Endothelial cell (in vitro differentiated cells): ENCODE results near the gene TLE4. TPM values are rescaled to one million over a fixed set of nuclear protein-coding genes. Genes with fewer than 3 reads are reported as not detected.

Experiments
- DNase-seq: peaks from one replicate; pipeline ENCODE4 v3.0.0; 2021; ENCODE audit warnings: low spot score
- H3K27ac Mint-ChIP-seq: one replicate; pipeline ENCODE4 v1.8.0; 2021; ENCODE audit warnings: mixed read lengths, inconsistent platforms; ENCODE audit not compliant: unreplicated experiment
- H3K27me3 Mint-ChIP-seq: one replicate; pipeline ENCODE4 v1.8.0; 2021; ENCODE audit warnings: mild to moderate bottlenecking, moderate library complexity, mixed read lengths, inconsistent platforms; ENCODE audit not compliant: unreplicated experiment
- H3K36me3 Mint-ChIP-seq: one replicate; pipeline ENCODE4 v1.8.0; 2021; ENCODE audit warnings: mild to moderate bottlenecking, low read depth, mixed read lengths, inconsistent platforms; ENCODE audit not compliant: unreplicated experiment
- H3K4me1 Mint-ChIP-seq: one replicate; pipeline ENCODE4 v1.8.0; 2021; ENCODE audit warnings: mild to moderate bottlenecking, mixed read lengths, inconsistent platforms; ENCODE audit not compliant: unreplicated experiment
- H3K4me3 Mint-ChIP-seq: one replicate; pipeline ENCODE4 v1.8.0; 2021; ENCODE audit warnings: mild to moderate bottlenecking, mixed read lengths, inconsistent platforms; ENCODE audit not compliant: unreplicated experiment
- H3K9me3 Mint-ChIP-seq: one replicate; pipeline ENCODE4 v1.8.0; 2021; ENCODE audit warnings: mixed read lengths, inconsistent platforms; ENCODE audit not compliant: unreplicated experiment
- total RNA-seq: library from RNA; stranded (reverse); fragmentation: NEBNext Ultra II Directional; extraction: Animal tissue kit (Norgen Biotek cat#: 25700); gene quantifications from one replicate; pipeline ENCODE4 v1.2.1, GENCODE V29; 2021; ENCODE audit not compliant: unreplicated experiment
- TF ChIP-seq, protein P1 (sequence below): fragments of 200-600 bp; sonication (generic); IDR thresholded peaks from one replicate; pipeline ENCODE4 v1.5.0; 2021; ENCODE audit warnings: antibody characterized with exemption; ENCODE audit not compliant: unreplicated experiment

The TLE4 gene
- total RNA-seq, 1 donor from 2014 or later: 88.4 TPM

DNA sequence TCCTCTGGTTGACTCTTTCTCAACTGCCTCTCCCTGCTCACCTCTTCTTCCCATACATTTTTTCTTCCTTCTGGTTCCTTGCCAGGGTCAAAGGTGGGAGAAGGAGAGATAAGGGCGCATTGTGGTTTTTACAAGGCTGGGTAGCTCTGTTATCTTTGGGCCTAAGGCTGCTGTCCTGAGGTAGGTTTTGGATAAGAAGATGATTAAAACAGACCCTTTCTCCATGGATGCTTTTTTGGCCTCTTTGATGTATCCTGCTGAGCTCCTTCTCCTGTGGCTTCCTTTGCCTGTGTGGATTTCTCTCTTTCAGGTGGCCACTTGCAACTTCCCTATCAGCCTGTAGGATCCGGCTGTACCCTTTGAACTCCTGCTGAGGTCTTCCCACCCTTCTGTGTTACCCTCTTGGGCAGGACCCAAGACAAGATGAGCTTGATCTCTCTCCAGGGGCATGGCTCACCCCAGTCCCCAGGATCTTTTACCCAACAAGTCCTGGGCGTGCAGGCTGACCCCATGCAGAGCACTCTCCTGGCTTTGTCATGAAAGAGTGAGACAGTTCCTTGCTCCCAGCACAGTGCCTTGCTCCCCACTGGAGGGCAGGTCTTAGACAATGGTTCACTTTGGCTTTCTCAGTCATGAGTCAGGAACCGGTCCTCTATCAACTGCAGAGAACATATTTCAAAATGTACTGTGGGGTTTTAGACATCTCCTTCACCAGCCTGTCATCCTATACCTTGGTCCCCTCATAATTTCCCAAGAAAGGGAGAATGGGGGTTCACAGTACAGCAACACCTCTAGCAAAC, 197.9 kb downstream of the TLE4 start:
- no peak overlapping the region for H3K27ac Mint-ChIP-seq
- no peaks in the 10 kb centered on the region for H3K4me1 Mint-ChIP-seq
- H3K27me3 Mint-ChIP-seq: peaks cover 3% of the 10 kb centered on the region
- TF ChIP-seq, protein P1, sequence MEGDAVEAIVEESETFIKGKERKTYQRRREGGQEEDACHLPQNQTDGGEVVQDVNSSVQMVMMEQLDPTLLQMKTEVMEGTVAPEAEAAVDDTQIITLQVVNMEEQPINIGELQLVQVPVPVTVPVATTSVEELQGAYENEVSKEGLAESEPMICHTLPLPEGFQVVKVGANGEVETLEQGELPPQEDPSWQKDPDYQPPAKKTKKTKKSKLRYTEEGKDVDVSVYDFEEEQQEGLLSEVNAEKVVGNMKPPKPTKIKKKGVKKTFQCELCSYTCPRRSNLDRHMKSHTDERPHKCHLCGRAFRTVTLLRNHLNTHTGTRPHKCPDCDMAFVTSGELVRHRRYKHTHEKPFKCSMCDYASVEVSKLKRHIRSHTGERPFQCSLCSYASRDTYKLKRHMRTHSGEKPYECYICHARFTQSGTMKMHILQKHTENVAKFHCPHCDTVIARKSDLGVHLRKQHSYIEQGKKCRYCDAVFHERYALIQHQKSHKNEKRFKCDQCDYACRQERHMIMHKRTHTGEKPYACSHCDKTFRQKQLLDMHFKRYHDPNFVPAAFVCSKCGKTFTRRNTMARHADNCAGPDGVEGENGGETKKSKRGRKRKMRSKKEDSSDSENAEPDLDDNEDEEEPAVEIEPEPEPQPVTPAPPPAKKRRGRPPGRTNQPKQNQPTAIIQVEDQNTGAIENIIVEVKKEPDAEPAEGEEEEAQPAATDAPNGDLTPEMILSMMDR: no peak
- H3K36me3 Mint-ChIP-seq: no peaks in the 10 kb centered on the region
- no peaks in the 10 kb centered on the region for H3K9me3 Mint-ChIP-seq
- DNase-seq: no peak
- H3K4me3 Mint-ChIP-seq: no peak overlapping the region

DNA sequence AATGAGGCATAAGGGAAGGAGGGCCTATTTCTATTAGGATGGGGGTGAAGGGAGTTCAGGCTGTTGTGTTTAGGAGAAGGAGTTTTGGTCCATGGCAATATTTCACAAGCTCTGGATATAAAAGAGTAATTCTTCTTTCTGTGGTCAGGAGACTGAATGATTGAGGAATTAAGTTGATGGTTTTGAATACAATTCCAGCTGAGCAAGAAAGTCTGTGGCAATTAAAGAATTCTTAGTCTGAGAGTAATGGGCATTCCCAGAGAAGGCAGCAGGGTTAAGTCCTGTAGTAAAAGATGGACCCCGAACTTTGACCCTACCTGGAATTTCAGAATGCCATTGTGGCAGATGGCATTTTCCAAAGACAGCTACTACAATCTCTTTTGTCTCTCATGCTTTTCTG, 202.6 kb downstream of the TLE4 start:
- Mint-ChIP-seq H3K27me3 (peaks cover 3% of the 10 kb centered on the region), H3K36me3 (no peaks in the 10 kb centered on the region), H3K4me1 (no peaks in the 10 kb centered on the region), H3K27ac (no peak overlapping the region), H3K4me3 (no peak overlapping the region), H3K9me3 (no peaks in the 10 kb centered on the region)
- TF ChIP-seq, protein P1: no peak
- DNase-seq: no peak
